ENCODE data around the gene SEPHS1.
"Not testable (repeated sequence)": the region's sequence is repeated elsewhere in the genome, so short reads cannot be mapped to it uniquely, and the experiment has no call there.

Gene SEPHS1

GRCh38 chr10:13322615-13323148 lies 25.4 kb downstream of the SEPHS1 start:
- DNase-seq: no peak

GRCh38 chr10:13321576-13321975 lies 26.5 kb downstream of the SEPHS1 start:
- DNase-seq: no peak

- DNase-seq: no peak
Observed at GRCh38 chr10:13319166-13319565, 28.9 kb downstream of the SEPHS1 start.

- no peak for DNase-seq
Observed at GRCh38 chr10:13317474-13317873, 30.6 kb downstream of the SEPHS1 start.

- DNase-seq: no peak
Observed at GRCh38 chr10:13316635-13317311, 31.3 kb downstream of the SEPHS1 start.

GRCh38 chr10:13315361-13315760 lies 32.7 kb downstream of the SEPHS1 start:
- DNase-seq: no peak

- DNase-seq: no peak
Observed at GRCh38 chr10:13311177-13311575, 36.9 kb downstream of the SEPHS1 start.

GRCh38 chr10:13310518-13311176 lies 37.4 kb downstream of the SEPHS1 start:
- DNase-seq: no peak

GRCh38 chr10:13309792-13310191 lies 38.3 kb downstream of the SEPHS1 start:
- DNase-seq: no peak

GRCh38 chr10:13308096-13308495 lies 40.0 kb downstream of the SEPHS1 start:
- no peak for DNase-seq

GRCh38 chr10:13306103-13306502 lies 42.0 kb downstream of the SEPHS1 start:
- DNase-seq: no peak

GRCh38 chr10:13302821-13303555 lies 45.1 kb downstream of the SEPHS1 start:
- DNase-seq: no peak

- peak; percentile 67 to 69 for DNase-seq
Observed at GRCh38 chr10:13299437-13300287, 48.4 kb downstream of the SEPHS1 start, which contains the start of gene PHYH. Gene PHYH (minus strand): TSS chr10:13300064. CDS start chr10:13300042, 22 bp downstream.

GRCh38 chr10:13298748-13299436 lies 49.2 kb downstream of the SEPHS1 start:
- DNase-seq: no peak

- DNase-seq: no peak
Observed at GRCh38 chr10:13296476-13296875, 51.6 kb downstream of the SEPHS1 start.

- DNase-seq: no peak
Observed at GRCh38 chr10:13294784-13295183, 53.3 kb downstream of the SEPHS1 start.

GRCh38 chr10:13291821-13292773 lies 56.0 kb downstream of the SEPHS1 start:
- DNase-seq: no peak

GRCh38 chr10:13291061-13291460 lies 57.0 kb downstream of the SEPHS1 start:
- DNase-seq: no peak

- no peak for DNase-seq
Observed at GRCh38 chr10:13284050-13284449, 64.0 kb downstream of the SEPHS1 start.

- DNase-seq: not testable (repeated sequence)
Observed at GRCh38 chr10:13282348-13282747, 65.7 kb downstream of the SEPHS1 start.

Measured in stimulated activated CD4-positive, alpha-beta T cell treated with anti-CD3 and anti-CD28 coated beads, Interleukin-2, amount 100 ng/mL, for 48 hours (primary cell).